NCI-H774 (cell line): ENCODE measurements around the gene RCC1.
"Not testable (repeated sequence)": the region's sequence is repeated elsewhere in the genome, so short reads cannot be mapped to it uniquely, and the experiment has no call there.

Experiments used
- DNase-seq: peaks from one replicate; lab custom pipeline; 2025; lab: John Stamatoyannopoulos, UW

The RCC1 gene

GRCh38 chr1:28545246-28545628, 39.4 kb downstream of the RCC1 start:
- DNase-seq: no peak

GRCh38 chr1:28548318-28548717, 42.5 kb downstream of the RCC1 start:
- no peak for DNase-seq

- DNase-seq: no peak
Observed at GRCh38 chr1:28551381-28551780, 45.5 kb downstream of the RCC1 start.

GRCh38 chr1:28552758-28553663, 47.2 kb downstream of the RCC1 start, which contains the start of gene TRNAU1AP:
TRNAU1AP (plus strand) TSS chr1:28553085; CDS start chr1:28553111, 26 bp downstream.
- DNase-seq: peak; percentile 89

- DNase-seq: no peak
Observed at GRCh38 chr1:28560886-28561285, 55.0 kb downstream of the RCC1 start.

GRCh38 chr1:28564310-28564709, 58.5 kb downstream of the RCC1 start:
- no peak for DNase-seq

- no peak for DNase-seq
Observed at GRCh38 chr1:28565040-28565439, 59.2 kb downstream of the RCC1 start.

GRCh38 chr1:28565726-28566125, 59.9 kb downstream of the RCC1 start:
- no peak for DNase-seq

- no peak for DNase-seq
Observed at GRCh38 chr1:28566931-28567330, 61.1 kb downstream of the RCC1 start.

GRCh38 chr1:28571911-28572310, 66.1 kb downstream of the RCC1 start:
- DNase-seq: no peak

GRCh38 chr1:28572891-28573290, 67.0 kb downstream of the RCC1 start:
- not testable (repeated sequence) for DNase-seq

GRCh38 chr1:28573564-28573963, 67.7 kb downstream of the RCC1 start:
- no peak for DNase-seq

GRCh38 chr1:28577052-28577678, 71.3 kb downstream of the RCC1 start:
- DNase-seq: no peak

GRCh38 chr1:28577738-28578536, 72.1 kb downstream of the RCC1 start:
- DNase-seq: no peak

- no peak for DNase-seq
Observed at GRCh38 chr1:28578696-28579218, 72.9 kb downstream of the RCC1 start.

- no peak for DNase-seq
Observed at GRCh38 chr1:28579401-28579800, 73.6 kb downstream of the RCC1 start.

GRCh38 chr1:28580722-28581530, 75.1 kb downstream of the RCC1 start:
- DNase-seq: no peak

- DNase-seq: peak; percentile 84
Observed at GRCh38 chr1:28581531-28582247, 75.8 kb downstream of the RCC1 start.

- no peak for DNase-seq
Observed at GRCh38 chr1:28582248-28582615, 76.4 kb downstream of the RCC1 start.

- not testable (repeated sequence) for DNase-seq
Observed at GRCh38 chr1:28586585-28587391, 80.9 kb downstream of the RCC1 start.
